Muscle of leg (tissue), 16 donors: ENCODE data around the gene LYRM1. TPM values are rescaled to one million over a fixed set of nuclear protein-coding genes. Genes with fewer than 3 reads are reported as not detected.
A peak's percentile ranks its signal among the peaks of the same experiment; 100 is the strongest.

Source experiments
- DNase-seq: peaks from one replicate; pipeline ENCODE4 v3.0.0; 2013
- H3K27ac ChIP-seq: one replicate; pipeline ENCODE4 v1.5.1; 2013; ENCODE audit warnings: mild to moderate bottlenecking, low read length, control low read depth
- H3K27me3 ChIP-seq: one replicate; pipeline ENCODE4 v1.6.1; 2013; ENCODE audit warnings: low read length; ENCODE audit not compliant: control insufficient read depth, insufficient read depth
- H3K36me3 ChIP-seq: one replicate; pipeline ENCODE4 v1.6.1; 2013; ENCODE audit warnings: low read length; ENCODE audit not compliant: control insufficient read depth, insufficient read depth
- H3K4me1 ChIP-seq: one replicate; pipeline ENCODE4 v1.6.1; 2013; ENCODE audit warnings: low read length; ENCODE audit not compliant: control insufficient read depth, insufficient read depth
- H3K4me3 ChIP-seq: one replicate; pipeline ENCODE4 v1.5.1; 2013; ENCODE audit warnings: low read length, control low read depth
- H3K9me3 ChIP-seq: replicated peaks from 2 replicates; pipeline ENCODE4 v1.6.1; 2013; ENCODE audit warnings: low read depth, low read length; ENCODE audit not compliant: control insufficient read depth
- WGBS: methylation state at CpG from one replicate; pipeline ENCODE4 v1.1.5; 2013; ENCODE audit warnings: missing lambda C conversion rate; ENCODE audit not compliant: insufficient coverage; 5-methylcytosine and 5-hydroxymethylcytosine counted together
- long read RNA-seq, 11 donors: transcript quantifications; one replicate each; lab custom pipeline, GENCODE V29; 2026
- polyA plus RNA-seq, 8 donors: library from polyadenylated mRNA; unstranded; fragments of 120-200 nt; gene quantifications; one replicate each; pipeline versions ENCODE4 v1.2.1 to v1.2.3, GENCODE V29; 2013; ENCODE audit warnings: inconsistent platforms in 1 of 8, low replicate concordance in 1 of 8; ENCODE audit not compliant: insufficient read length in 8 of 8, insufficient read depth in 1 of 8
- total RNA-seq: library from RNA; stranded (reverse); fragments of 120-200 nt; gene quantifications from one replicate; pipeline ENCODE4 v1.2.4, GENCODE V29; 2013

LYRM1 gene
- total RNA-seq (22.5 TPM), polyA plus RNA-seq (10 to 100 TPM; 17.1 to 22.8 (median 19.8) TPM)
- long read RNA-seq, donor 1, partial matches to known transcripts: 0 of 4 reads
- long read RNA-seq, donor 1, other reads (novel, unspliced or antisense): 0 of 4 reads
- long read RNA-seq, donor 2: 0 reads
- long read RNA-seq, donor 3, transcript LYRM1-204 (4 exons, 1,558 nt): major isoform, 6 of 7 reads
- long read RNA-seq, donor 3, partial matches to known transcripts: 0 of 7 reads
- long read RNA-seq, donor 3, other reads (novel, unspliced or antisense): 0 of 7 reads
- long read RNA-seq, donor 4, partial matches to known transcripts: 0 of 5 reads
- long read RNA-seq, donor 4, other reads (novel, unspliced or antisense): 0 of 5 reads
- long read RNA-seq, donor 5, transcript LYRM1-208 (4 exons, 460 nt): major isoform, 7 of 9 reads
- long read RNA-seq, donor 5, partial matches to known transcripts: 0 of 9 reads
- long read RNA-seq, donor 5, other reads (novel, unspliced or antisense): 0 of 9 reads
- long read RNA-seq, donor 6, partial matches to known transcripts: 0 of 6 reads
- long read RNA-seq, donor 6, other reads (novel, unspliced or antisense): 0 of 6 reads
- long read RNA-seq, donor 7, partial matches to known transcripts: 18 of 23 reads
- long read RNA-seq, donor 7, other reads (novel, unspliced or antisense): 0 of 23 reads
- long read RNA-seq, donor 8, partial matches to known transcripts: 0 of 3 reads
- long read RNA-seq, donor 8, other reads (novel, unspliced or antisense): 0 of 3 reads
- long read RNA-seq, donor 9, partial matches to known transcripts: 0 of 3 reads
- long read RNA-seq, donor 9, other reads (novel, unspliced or antisense): 0 of 3 reads
- long read RNA-seq, donor 10, partial matches to known transcripts: 7 of 14 reads
- long read RNA-seq, donor 10, other reads (novel, unspliced or antisense): 0 of 14 reads
- long read RNA-seq, donor 11, partial matches to known transcripts: 0 of 3 reads
- long read RNA-seq, donor 11, other reads (novel, unspliced or antisense): 0 of 3 reads

DNA sequence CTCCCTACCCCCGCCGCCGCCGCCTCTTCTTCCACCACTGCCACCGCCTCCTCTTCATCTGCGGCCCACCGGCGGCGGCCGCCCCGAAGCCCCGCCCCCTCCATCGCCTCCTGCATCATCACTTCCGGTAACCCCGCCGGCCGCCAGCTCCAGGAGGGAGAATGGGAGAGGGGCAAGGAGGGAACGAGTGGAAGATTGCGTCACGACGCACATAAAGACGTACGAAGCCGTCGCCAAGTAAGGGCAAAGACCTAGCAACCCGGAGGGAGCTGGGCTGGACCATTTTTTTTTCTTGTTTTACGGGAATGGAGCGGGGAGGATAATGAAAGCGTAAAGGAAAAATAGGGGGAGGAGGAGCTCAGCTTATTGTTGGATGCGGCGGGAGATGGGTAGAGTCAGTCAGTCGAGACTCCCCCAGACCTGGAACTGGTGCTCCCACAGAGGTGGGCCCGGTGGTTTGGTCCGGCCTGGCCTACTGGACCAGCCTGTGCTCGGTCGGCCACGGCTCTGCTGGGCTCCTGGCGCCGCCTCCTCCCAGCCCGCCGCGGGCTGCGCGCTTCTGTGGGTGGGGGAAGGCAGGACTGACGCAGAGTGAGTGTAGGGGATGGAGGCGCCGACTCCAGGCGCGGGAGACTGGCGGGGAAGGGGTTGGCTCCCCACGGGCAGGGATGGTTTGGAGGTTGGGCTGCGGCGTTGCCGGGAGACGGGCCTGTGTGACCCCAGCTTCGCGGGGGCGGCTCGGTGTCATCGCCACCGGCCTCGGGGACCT, at the start of gene LYRM1, which contains the start of gene DCUN1D3:
Gene LYRM1 (plus strand): TSS at position 473 of the 769 bp plus-strand sequence. CDS start 14,785 bp downstream, outside the sequence.
Gene DCUN1D3 (minus strand): TSS at position 60 of the 769 bp plus-strand sequence. CDS start 37,820 bp downstream, outside the sequence.
- no peaks in the 10 kb centered on the region for H3K27me3 ChIP-seq
- under 1% methylated on average over 46 of the region's 62 CpGs for WGBS
- DNase-seq: peak; percentile 100
- peaks cover 21% of the 10 kb centered on the region for H3K4me1 ChIP-seq
- H3K9me3 ChIP-seq: no peaks in the 10 kb centered on the region
- H3K36me3 ChIP-seq: peaks cover 7% of the 10 kb centered on the region
- H3K27ac ChIP-seq: peak within 1 kb of the TSS; percentile 99
- peak within 1 kb of the TSS; percentile 90 for H3K4me3 ChIP-seq

DNA sequence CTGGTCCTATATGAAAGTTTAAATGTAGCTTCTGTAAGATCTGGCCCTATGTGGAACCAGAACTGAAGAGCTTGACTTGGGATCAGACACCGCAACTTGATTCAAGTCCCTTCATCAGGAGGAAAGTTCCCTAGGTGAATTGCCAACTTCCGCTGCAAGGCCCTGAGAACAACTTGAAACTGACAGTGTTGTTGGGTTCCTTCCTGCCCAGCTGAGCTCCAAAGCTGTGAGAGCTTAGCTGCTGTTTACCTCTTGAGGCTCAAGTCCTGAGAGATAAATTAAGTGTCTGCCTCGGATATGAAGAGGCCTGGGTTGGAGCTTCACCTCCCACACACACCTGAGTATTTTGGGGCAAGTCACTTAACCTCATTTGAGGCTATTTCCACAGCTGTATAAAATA, 49.6 kb upstream of the LYRM1 start:
- Histone ChIP-seq H3K36me3 (peaks cover 11% of the 10 kb centered on the region), H3K4me1 (peaks cover 14% of the 10 kb centered on the region), H3K9me3 (no peaks in the 10 kb centered on the region), H3K4me3 (no peak overlapping the region), H3K27me3 (no peaks in the 10 kb centered on the region), H3K27ac (peak overlapping the region; percentile 26)
- peak; percentile 33 for DNase-seq
- 81% methylated on average over 2 of the region's 3 CpGs for WGBS

DNA sequence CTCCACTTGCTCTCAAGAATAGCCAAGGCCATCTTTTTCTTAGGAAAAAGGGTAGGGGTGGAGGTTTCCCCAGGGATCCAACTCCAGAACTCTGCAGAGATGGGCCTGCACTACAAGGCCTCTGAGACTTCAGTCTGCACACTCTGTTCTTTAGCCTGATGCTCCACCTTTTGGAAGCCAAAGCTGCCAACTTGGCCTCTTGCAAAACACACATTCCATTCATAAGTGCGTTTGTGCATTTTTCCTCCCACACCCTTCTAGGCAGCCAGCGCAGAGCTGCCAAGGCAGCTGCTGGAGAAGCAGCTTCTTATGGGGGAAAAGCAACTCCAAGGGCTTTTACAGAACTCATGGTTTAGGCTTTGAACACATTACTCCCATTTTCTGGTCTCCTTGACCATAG, 49.0 kb upstream of the LYRM1 start:
- H3K36me3 ChIP-seq: peaks cover 9% of the 10 kb centered on the region
- no peak overlapping the region for H3K4me3 ChIP-seq
- WGBS: 17% methylated on average over 1 of the region's 2 CpGs
- peak; percentile 95 for DNase-seq
- peaks cover 14% of the 10 kb centered on the region for H3K4me1 ChIP-seq
- H3K27ac ChIP-seq: peak overlapping the region; percentile 56
- no peaks in the 10 kb centered on the region for H3K9me3 ChIP-seq
- no peaks in the 10 kb centered on the region for H3K27me3 ChIP-seq

- Histone ChIP-seq H3K36me3 (peaks cover 20% of the 10 kb centered on the region), H3K9me3 (no peaks in the 10 kb centered on the region), H3K27ac (no peak overlapping the region), H3K27me3 (no peaks in the 10 kb centered on the region), H3K4me3 (no peak overlapping the region), H3K4me1 (peaks cover 14% of the 10 kb centered on the region)
- WGBS: no CpG with 5 or more reads among the region's 5 CpGs
- DNase-seq: no peak
Measured at GRCh38 chr16:20853143-20853542, 47.4 kb upstream of the LYRM1 start.

DNA sequence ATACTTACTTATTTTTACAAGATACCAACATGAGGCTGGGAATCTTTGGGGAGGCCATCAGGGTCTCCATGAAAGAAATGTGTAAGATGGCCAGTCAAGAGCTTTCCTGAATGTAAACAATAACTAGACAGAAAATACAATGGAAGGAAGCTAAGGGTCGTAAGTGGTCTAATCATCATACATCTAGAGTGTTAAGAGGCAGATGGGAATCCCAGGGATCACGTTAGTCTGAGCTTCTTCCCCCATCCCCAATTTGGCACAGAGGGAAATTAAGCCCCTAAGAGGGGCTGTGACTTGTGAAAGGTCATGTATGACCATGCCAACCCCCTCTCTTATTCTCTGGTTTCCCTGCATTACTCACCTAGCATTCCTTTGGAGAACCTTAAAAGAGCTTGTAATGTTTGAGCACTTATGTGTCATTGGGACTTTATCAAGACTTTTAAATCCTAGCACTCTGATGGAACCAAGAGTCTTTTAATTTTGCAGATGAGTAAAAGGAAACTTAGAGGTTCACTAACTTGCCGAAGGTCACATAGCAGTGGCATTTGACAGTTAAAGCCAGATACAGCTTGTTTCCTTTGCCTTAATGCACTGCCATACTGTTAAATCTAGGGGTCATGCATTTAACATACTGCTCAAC, 46.5 kb upstream of the LYRM1 start:
- Histone ChIP-seq H3K9me3 (no peaks in the 10 kb centered on the region), H3K27ac (no peak overlapping the region), H3K36me3 (peaks cover 20% of the 10 kb centered on the region), H3K27me3 (no peaks in the 10 kb centered on the region), H3K4me3 (no peak overlapping the region), H3K4me1 (peaks cover 14% of the 10 kb centered on the region)
- DNase-seq: no peak
- no CpG with 5 or more reads among the region's 3 CpGs for WGBS

DNA sequence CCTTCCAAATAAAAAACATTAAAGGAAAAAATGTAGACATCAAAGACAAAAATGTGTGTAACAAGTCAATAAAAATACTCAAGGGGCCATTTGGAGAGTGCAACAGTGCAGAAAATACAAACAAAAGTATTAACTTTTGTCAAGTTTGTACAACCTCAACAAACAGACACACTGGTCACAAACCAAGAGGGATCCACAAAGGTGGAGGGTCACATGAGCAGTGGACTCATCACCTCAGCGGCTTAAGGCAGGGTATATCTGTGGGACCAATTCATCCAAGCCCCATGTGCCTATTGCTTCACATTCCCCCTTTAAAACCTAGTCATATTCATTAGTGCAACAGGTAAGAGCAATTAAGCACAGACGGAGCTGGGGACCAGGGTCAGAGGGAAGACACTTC, 45.6 kb upstream of the LYRM1 start:
- H3K27ac ChIP-seq: no peak overlapping the region
- H3K4me1 ChIP-seq: peaks cover 17% of the 10 kb centered on the region
- DNase-seq: no peak
- H3K27me3 ChIP-seq: no peaks in the 10 kb centered on the region
- 50% methylated on average over 1 of the region's 2 CpGs for WGBS
- no peak overlapping the region for H3K4me3 ChIP-seq
- H3K36me3 ChIP-seq: peaks cover 24% of the 10 kb centered on the region
- no peaks in the 10 kb centered on the region for H3K9me3 ChIP-seq

GRCh38 chr16:20857281-20857680, 43.3 kb upstream of the LYRM1 start:
- no CpG with 5 or more reads among the region's 2 CpGs for whole genome bisulfite sequencing
- no peak overlapping the region for H3K4me3 ChIP-seq
- no peak for DNase-seq
- H3K27me3 ChIP-seq: no peaks in the 10 kb centered on the region
- peaks cover 34% of the 10 kb centered on the region for H3K36me3 ChIP-seq
- H3K9me3 ChIP-seq: no peaks in the 10 kb centered on the region
- no peak overlapping the region for H3K27ac ChIP-seq
- H3K4me1 ChIP-seq: peaks cover 16% of the 10 kb centered on the region

GRCh38 chr16:20859229-20859628, 41.3 kb upstream of the LYRM1 start:
- Histone ChIP-seq H3K36me3 (peaks cover 37% of the 10 kb centered on the region), H3K27me3 (no peaks in the 10 kb centered on the region), H3K27ac (no peak overlapping the region), H3K9me3 (no peaks in the 10 kb centered on the region), H3K4me3 (no peak overlapping the region), H3K4me1 (peaks cover 12% of the 10 kb centered on the region)
- DNase-seq: no peak
- 72% methylated on average over 2 of the region's 3 CpGs for WGBS

DNA sequence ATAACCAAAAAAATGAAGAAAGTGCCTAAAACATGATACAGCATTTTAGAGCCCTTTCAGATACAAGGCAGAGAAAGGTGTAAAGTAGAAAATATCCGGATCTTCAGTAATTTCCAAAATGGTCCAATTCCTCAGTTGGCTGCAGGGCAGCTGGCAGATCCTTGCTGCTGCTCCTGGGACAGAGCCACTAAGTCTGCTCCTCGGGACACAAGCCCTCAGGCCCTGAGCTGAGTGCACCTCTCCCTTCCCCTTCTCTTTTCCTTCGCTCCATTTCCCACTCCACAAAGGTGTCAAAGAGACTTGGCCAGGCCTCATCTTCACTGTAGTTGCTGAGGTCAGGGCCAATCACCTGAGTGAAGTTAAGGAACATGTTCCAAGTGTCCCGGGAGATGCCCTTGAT, 40.9 kb upstream of the LYRM1 start:
- Histone ChIP-seq H3K27me3 (no peaks in the 10 kb centered on the region), H3K27ac (no peak overlapping the region), H3K36me3 (peaks cover 37% of the 10 kb centered on the region), H3K9me3 (no peaks in the 10 kb centered on the region), H3K4me1 (peaks cover 11% of the 10 kb centered on the region), H3K4me3 (no peak overlapping the region)
- peak; percentile 15 for DNase-seq
- 62% methylated on average over 3 of the region's 4 CpGs for whole genome bisulfite sequencing
